Suprapubic skin (tissue), 4 donors: Measurements from ENCODE around the gene OR5AR1. TPM values are rescaled to one million over a fixed set of nuclear protein-coding genes. Genes with fewer than 3 reads are reported as not detected.

Experiments
- DNase-seq, 2 donors: peaks; one replicate each; pipeline ENCODE4 v3.0.0-alpha.2; 2019; ENCODE audit warnings: low spot score in 2 of 2
- H3K27ac ChIP-seq: fragments of 200-600 bp; sonication (generic); one replicate; pipeline ENCODE4 v1.5.1; 2019
- H3K27me3 ChIP-seq: fragments of 200-600 bp; sonication (generic); one replicate; pipeline ENCODE4 v1.5.1; 2019
- H3K36me3 ChIP-seq: fragments of 200-600 bp; sonication (generic); one replicate; pipeline ENCODE4 v1.5.1; 2019
- H3K4me1 ChIP-seq: fragments of 200-600 bp; sonication (generic); one replicate; pipeline ENCODE4 v1.5.1; 2019
- H3K4me3 ChIP-seq: fragments of 200-600 bp; sonication (generic); one replicate; pipeline ENCODE4 v1.5.1; 2019; ENCODE audit warnings: mild to moderate bottlenecking
- H3K9me3 ChIP-seq: fragments of 200-600 bp; sonication (generic); one replicate; pipeline ENCODE4 v1.5.1; 2019
- CTCF ChIP-seq, 2 donors: fragments of 200-600 bp in 1 of 2; fragments of 450-650 bp in 1 of 2; sonication (generic) in 1 of 2; IDR thresholded peaks; one replicate each; pipeline ENCODE4 v1.5.1; 2016 to 2019; ENCODE audit warnings: antibody characterized with exemption in 2 of 2, mild to moderate bottlenecking in 1 of 2, moderate library complexity in 1 of 2
- EP300 ChIP-seq: sonication (generic); formaldehyde crosslinking; IDR thresholded peaks from one replicate; pipeline ENCODE4 v1.6.1; 2017; ENCODE audit warnings: antibody characterized with exemption
- POLR2A ChIP-seq, 2 donors: fragments of 450-650 bp; IDR thresholded peaks; one replicate each; pipeline ENCODE4 v1.6.1; 2017; ENCODE audit warnings: antibody characterized with exemption in 2 of 2, mild to moderate bottlenecking in 2 of 2, moderate library complexity in 2 of 2
- POLR2AphosphoS5 ChIP-seq, 3 donors: sonication (generic); formaldehyde crosslinking; IDR thresholded peaks; one replicate each; pipeline ENCODE4 v1.6.1; 2017; ENCODE audit warnings: antibody characterized with exemption in 3 of 3
- WGBS: methylation state at CpG from one replicate; pipeline ENCODE4 v1.1.5; 2018; 5-methylcytosine and 5-hydroxymethylcytosine counted together
- total RNA-seq, 4 donors: library from RNA; depleted of rRNA; stranded (reverse); fragments of >200 nt; gene quantifications; one replicate each; pipeline ENCODE4 v1.1.0, GENCODE V29; 2016

Gene OR5AR1
- total RNA-seq, result not detected

- Histone ChIP-seq H3K4me3 (no peak within 1 kb of the TSS), H3K27me3 (no peaks in the 10 kb centered on the region), H3K4me1 (no peaks in the 10 kb centered on the region), H3K9me3 (no peaks in the 10 kb centered on the region), H3K27ac (no peak within 1 kb of the TSS), H3K36me3 (no peaks in the 10 kb centered on the region)
- TF ChIP-seq POLR2A (IDR thresholded peaks at IDR 0.05) (no peak), POLR2AphosphoS5 (IDR thresholded peaks at IDR 0.05) (no peak), EP300 (no peak), CTCF (IDR thresholded peaks at IDR 0.05) (no peak)
- 73% methylated on average over 2 of the region's 2 CpGs for WGBS
- no peak for DNase-seq
Measured at GRCh38 chr11:56663386-56663785, at the start of gene OR5AR1. OR5AR1 (plus strand) TSS chr11:56663686; CDS start chr11:56663686, 0 bp downstream.

- no peak for DNase-seq
- no peak for TF ChIP-seq POLR2A (IDR thresholded peaks at IDR 0.05)
- TF ChIP-seq CTCF (IDR thresholded peaks at IDR 0.05), result peak in 1 of 2 donors; percentile 23
- TF ChIP-seq POLR2AphosphoS5 (IDR thresholded peaks at IDR 0.05), result no peak
- TF ChIP-seq EP300, result no peak
- WGBS, result 9% methylated on average over 3 of the region's 3 CpGs
Measured at GRCh38 chr11:56624661-56625110, 38.8 kb upstream of the OR5AR1 start.

GRCh38 chr11:56625946-56626345, 37.5 kb upstream of the OR5AR1 start:
- Histone ChIP-seq H3K36me3 (no peaks in the 10 kb centered on the region), H3K9me3 (no peaks in the 10 kb centered on the region), H3K27me3 (no peaks in the 10 kb centered on the region), H3K4me3 (no peak overlapping the region), H3K4me1 (no peaks in the 10 kb centered on the region), H3K27ac (no peak overlapping the region)
- WGBS, result 44% methylated on average over 2 of the region's 2 CpGs
- TF ChIP-seq POLR2AphosphoS5 (IDR thresholded peaks at IDR 0.05) (no peak), POLR2A (IDR thresholded peaks at IDR 0.05) (no peak), EP300 (no peak), CTCF (IDR thresholded peaks at IDR 0.05) (no peak)
- no peak for DNase-seq

More at GRCh38 chr11:56624661-56625110, 38.8 kb upstream of the OR5AR1 start:
- Histone ChIP-seq H3K27me3 (no peaks in the 10 kb centered on the region), H3K27ac (no peak overlapping the region), H3K4me3 (no peak overlapping the region), H3K9me3 (no peaks in the 10 kb centered on the region), H3K36me3 (no peaks in the 10 kb centered on the region), H3K4me1 (no peaks in the 10 kb centered on the region)

GRCh38 chr11:56632329-56632728, 31.2 kb upstream of the OR5AR1 start:
- 71% methylated on average over 2 of the region's 2 CpGs for WGBS
- no peaks in the 10 kb centered on the region for H3K27me3 ChIP-seq
- no peak for DNase-seq
- no peak overlapping the region for H3K27ac ChIP-seq
- no peak overlapping the region for H3K4me3 ChIP-seq
- TF ChIP-seq CTCF (IDR thresholded peaks at IDR 0.05), result no peak
- TF ChIP-seq POLR2A (IDR thresholded peaks at IDR 0.05), result no peak
- TF ChIP-seq POLR2AphosphoS5 (IDR thresholded peaks at IDR 0.05), result no peak
- TF ChIP-seq EP300, result no peak
- H3K9me3 ChIP-seq, result no peaks in the 10 kb centered on the region
- H3K36me3 ChIP-seq, result no peaks in the 10 kb centered on the region
- no peaks in the 10 kb centered on the region for H3K4me1 ChIP-seq

GRCh38 chr11:56636861-56637260, 26.6 kb upstream of the OR5AR1 start:
- no peak overlapping the region for H3K27ac ChIP-seq
- no peaks in the 10 kb centered on the region for H3K27me3 ChIP-seq
- TF ChIP-seq POLR2A (IDR thresholded peaks at IDR 0.05) (no peak), EP300 (no peak), CTCF (IDR thresholded peaks at IDR 0.05) (no peak), POLR2AphosphoS5 (IDR thresholded peaks at IDR 0.05) (no peak)
- no peak overlapping the region for H3K4me3 ChIP-seq
- H3K4me1 ChIP-seq, result no peaks in the 10 kb centered on the region
- H3K36me3 ChIP-seq, result no peaks in the 10 kb centered on the region
- no peak for DNase-seq
- H3K9me3 ChIP-seq, result no peaks in the 10 kb centered on the region
- 86% methylated on average over 2 of the region's 2 CpGs for WGBS
